ENCODE results near the gene ANKRD49.

- TF ChIP-seq SP1 (IDR thresholded peaks at IDR 0.05) (no peak), SUZ12 (IDR thresholded peaks at IDR 0.05) (no peak), TARDBP (IDR thresholded peaks at IDR 0.05) (no peak), BHLHE40 (IDR thresholded peaks at IDR 0.05; ENCODE audit: borderline replicate concordance) (no peak), FOXM1 (IDR thresholded peaks at IDR 0.05; ENCODE audit: borderline replicate concordance) (no peak), FOXK2 (IDR thresholded peaks at IDR 0.05) (no peak), ARNT (IDR thresholded peaks at IDR 0.05) (no peak), ELF4 (IDR thresholded peaks at IDR 0.05) (no peak), FOXA1 (IDR thresholded peaks at IDR 0.05) (no peak), CTBP1 (IDR thresholded peaks at IDR 0.05; ENCODE audit: borderline replicate concordance) (no peak), NFRKB (IDR thresholded peaks at IDR 0.05) (no peak)
These were observed 13.7 kb downstream of the ANKRD49 start for GRCh38 chr11:94507485-94507884.
